GM18505 (cell line): ENCODE results near the gene RNF150.

Experiments
- ATAC-seq: cut with Tn5 transposase; IDR thresholded peaks from one replicate; pipeline ENCODE4 v1.9.1; 2021; ENCODE audit not compliant: unreplicated experiment
- POLR2A ChIP-seq: IDR thresholded peaks from 4 replicates; pipeline ENCODE4 v1.6.1; 2011; ENCODE audit warnings: borderline replicate concordance; ENCODE audit not compliant: insufficient read depth, insufficient read length; ENCODE audit errors: extremely low read depth

The RNF150 gene

DNA sequence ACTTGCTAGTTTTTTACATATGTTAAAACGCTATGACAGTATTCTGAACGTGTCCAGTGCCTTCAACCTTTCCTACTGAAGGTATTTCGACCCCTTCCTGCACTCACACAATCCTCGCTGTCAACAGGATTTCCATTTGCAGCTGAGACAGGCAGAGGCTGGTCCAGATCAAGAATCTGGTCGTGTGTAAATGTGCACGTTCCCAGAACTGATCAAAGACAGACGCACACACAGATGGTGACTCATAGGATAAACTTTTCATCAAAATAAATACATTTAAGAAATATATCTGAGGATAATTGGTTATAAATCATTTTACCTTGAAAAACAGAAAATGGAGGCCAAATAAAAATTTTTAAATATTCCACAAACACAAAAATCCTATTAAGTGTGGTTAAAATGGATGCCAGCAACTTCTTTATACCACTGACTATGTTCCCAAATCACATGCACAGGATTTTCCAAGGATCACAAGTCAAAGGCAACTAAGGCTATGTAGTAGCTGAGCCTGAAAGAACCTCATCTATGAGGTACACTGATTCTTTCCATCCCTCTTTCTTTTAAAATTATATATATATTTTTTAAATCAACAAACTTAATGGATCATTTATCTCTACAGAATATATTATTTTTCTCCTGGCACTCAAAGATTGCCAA, 85.9 kb downstream of the RNF150 start:
- ATAC-seq, result no peak

DNA sequence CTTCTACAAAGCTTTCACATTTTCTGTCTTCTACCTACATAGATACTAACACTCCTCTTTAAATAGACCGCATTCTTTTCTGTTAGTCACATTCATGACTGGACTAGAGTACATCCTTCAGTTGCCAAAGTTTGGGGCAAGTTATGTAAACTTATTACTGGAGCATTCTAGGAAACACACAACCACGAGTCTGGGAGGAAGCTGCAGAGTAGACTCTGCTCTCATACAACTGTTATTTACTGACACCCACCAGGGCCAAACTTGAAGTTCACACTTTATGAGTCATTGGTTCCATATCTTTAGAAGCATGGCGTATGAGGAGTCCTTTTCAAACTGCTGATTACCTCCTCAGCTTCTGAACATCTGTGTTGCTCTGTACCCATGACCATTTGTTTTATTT, 87.0 kb downstream of the RNF150 start:
- TF ChIP-seq POLR2A, result no peak
- no peak for ATAC-seq

More for the DNA sequence above, 85.9 kb downstream of the RNF150 start:
- no peak for TF ChIP-seq POLR2A

DNA sequence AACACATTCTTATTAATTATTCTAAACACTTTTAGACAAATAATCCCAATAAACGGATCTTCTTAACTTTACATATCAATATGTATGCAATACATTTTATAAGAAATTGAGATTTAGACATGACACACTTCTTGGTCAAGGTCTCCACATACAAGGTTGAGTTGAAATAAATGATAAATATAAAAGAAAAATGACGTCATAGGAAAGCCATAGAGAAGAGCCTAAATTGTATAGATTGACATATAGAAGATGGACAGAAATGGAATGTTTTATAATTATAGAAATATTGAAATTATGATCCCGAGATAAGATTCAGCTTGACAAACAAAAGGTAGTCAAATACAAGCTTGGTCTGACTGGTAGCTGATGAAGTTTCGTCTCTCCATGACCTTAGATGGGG, 87.4 kb downstream of the RNF150 start:
- no peak for TF ChIP-seq POLR2A
- ATAC-seq, result no peak

DNA sequence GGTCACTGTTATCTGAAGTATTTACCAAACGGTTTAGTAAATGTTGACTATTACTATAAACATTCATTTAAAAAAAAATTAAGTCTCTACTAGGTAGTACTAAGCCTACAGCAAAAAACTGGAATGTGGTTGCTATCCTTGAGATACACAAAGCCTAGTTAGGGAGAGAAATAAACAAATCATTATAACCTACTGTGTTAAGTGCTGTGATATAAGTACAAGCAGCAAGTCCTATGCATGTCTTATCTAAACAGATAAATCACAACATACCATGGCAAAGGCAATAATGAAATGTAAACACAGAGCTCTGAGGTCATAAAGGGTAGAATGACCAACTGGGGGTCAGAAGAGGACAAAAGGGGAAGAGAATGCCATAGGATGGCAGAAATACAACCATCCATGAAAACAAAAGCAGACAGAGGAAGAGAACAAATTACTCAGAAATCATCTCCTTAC, 92.2 kb downstream of the RNF150 start:
- no peak for TF ChIP-seq POLR2A
- no peak for ATAC-seq

DNA sequence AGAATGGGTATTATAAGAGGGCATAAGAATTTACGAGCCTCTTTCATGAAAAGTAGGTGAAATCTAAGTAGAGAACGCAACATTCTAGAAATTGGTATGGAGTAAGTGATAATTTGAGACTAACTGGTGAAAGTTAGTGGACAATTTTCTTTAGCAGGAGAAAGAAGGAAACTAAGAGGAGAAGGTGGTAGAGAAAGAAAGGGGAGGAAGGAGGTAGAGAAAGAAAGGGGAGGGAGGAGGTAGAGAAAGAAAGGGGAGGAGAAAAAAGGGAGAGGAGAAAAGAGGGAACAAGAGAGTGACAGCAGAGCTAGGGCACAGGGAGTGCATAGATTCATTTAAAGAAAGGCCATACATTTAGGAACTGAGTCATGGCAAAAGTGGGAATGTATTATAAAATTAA, 94.1 kb downstream of the RNF150 start:
- no peak for ATAC-seq
- TF ChIP-seq POLR2A, result no peak

DNA sequence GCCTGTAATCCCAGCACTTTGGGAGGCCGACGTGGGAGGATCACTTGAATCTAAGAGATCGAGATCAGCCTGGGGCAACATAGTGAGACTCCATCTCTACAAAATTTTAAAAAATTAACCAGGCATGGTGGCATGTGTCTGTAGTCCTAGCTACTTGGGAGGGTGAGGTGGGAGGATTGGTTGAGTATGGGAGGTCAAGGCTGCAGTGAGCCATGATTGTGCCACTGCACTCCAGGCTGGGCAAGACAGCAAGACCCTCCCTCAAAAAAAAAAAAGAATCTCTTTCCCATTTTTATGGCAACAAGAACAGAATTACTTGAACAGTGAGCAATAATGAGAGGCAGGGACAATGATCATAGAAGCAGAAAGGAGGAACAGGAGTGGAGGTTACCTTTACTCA, 94.8 kb downstream of the RNF150 start:
- ATAC-seq, result no peak

DNA sequence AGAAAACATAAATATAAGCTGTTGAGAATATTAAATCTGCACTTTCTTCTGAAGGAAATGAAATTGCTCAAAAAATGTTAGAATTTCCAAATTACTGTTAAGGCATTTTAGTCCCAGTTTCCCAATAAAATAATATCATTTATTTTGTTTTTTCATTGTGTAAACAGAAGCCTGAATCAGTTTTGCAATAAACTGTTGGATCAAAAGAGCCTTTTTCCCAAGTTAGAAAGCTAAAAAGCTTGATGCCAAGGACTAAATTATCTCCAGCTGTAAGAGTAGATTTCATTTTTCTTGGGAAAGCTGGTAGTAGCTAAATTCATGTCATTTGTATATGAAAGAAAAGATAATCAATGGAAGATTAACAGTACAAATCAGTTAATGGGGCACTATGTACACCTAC, 95.8 kb downstream of the RNF150 start:
- TF ChIP-seq POLR2A, result no peak
- ATAC-seq, result no peak

More for the DNA sequence above, 94.8 kb downstream of the RNF150 start:
- TF ChIP-seq POLR2A, result no peak

DNA sequence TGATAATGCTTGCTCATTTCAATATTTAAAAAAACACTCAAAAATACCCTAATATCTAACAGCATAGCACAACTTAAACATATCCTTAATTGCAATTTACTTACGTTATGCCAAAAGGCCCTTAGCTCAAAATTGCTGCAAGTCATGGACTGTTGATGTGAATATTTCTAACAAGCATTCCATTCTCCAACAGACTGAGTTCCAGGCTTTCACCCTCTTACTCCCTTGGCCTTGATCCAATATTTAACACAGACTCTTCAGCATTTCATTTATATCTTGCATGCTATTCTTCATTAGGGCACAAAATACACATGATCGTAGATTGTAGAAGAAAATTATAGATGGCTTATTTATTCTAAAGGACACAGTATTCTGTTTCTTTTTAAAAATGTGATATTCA, 96.5 kb downstream of the RNF150 start:
- no peak for ATAC-seq
- TF ChIP-seq POLR2A, result no peak

DNA sequence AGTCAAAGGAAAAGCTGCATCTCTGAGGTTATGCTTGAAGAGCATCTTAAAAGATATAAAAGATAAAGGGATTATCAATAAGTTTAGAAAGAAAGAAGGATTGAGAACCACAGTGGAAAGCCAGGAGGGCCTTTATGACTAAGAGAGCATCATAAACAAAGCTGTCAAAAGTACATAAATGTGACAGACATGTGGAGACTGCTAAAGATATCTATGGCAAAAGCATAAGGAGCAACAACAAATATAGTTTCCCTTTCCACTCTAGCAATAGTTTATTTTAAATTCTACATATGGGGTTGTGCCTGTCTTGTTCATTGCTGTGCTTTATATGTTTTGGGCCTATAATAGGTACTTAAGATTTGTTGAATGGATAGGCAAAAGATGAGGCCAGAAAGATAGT, 97.3 kb downstream of the RNF150 start:
- TF ChIP-seq POLR2A, result no peak
- ATAC-seq, result no peak

DNA sequence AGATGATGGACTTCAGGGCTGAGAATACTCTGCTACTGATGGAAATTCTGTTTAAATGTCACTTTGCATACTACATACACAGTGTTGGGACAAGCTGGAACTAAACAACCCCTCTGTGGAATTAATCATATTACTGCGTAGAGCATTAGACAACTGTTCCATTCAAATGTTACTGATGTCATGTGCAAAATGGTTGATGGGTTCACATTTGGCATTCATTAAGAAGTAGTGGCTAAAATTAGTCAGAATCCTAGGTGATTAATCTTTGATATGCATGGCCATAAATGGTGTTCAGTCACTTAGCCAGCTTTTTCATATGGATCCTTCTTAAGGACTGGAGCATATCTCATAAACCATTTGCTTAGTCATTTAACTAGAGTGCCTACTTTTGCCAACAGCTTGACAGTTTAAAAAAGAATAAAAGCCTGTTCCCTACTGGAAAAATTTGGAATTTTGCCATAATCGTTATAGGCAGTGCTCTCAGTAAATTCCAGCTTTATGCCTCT, 105.2 kb downstream of the RNF150 start:
- TF ChIP-seq POLR2A, result no peak
- ATAC-seq, result no peak

DNA sequence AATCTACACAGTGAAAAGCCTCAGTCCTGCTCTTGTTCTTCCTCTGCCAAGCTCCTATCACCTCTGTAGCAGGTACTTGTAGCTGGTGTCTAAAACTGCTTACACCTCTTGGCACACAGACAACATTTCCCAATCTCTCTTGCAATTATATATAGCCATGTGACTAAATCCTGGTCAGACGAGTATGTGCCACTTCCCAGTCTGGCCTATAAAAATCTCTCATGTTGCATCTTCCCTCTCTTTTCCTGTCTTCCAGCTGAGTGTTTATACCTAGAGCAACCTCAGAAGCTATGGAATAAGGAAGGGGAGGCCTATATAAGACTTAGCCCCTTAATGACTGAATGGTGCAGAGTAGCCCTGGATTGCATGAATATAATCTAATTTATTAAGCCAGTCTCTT, 105.8 kb downstream of the RNF150 start:
- TF ChIP-seq POLR2A, result no peak
- ATAC-seq, result no peak

DNA sequence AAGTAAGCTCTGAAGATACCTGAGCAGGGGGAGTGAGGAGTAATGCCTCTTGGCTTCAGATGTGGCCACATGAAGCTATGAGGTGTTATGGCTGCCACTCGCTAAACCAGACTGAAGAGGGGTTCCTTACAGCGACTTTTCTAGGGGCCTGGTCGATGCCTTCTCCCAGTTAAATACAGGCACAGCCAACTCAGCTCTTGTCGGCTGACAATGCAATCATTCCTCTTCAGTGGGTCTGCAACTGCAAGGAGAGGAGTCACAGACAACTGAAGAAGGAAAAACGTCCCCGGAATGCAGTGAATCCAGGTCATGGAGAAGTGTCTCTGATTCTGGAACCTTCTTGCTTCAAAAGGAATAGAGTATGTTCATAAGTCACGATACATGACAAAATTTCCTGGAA, 106.4 kb downstream of the RNF150 start:
- no peak for TF ChIP-seq POLR2A
- no peak for ATAC-seq

DNA sequence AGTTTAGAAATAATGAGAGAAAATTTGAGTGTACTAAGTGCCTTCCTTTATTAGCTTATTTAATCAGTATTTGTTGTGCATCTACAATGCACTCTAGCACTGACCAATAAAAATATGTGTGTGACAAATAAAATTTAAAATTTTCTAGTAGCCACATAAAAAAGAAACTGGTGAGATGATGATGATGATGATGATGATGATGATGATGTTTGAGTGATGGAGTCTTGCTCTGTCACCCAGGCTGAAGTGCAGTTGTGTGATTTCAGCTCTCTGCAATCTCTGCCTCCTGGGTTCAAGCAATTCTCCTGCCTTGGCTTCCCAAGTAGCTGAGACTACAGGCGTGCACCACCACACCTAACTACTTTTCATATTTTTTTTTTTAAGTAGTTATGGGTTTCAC, 110.2 kb downstream of the RNF150 start:
- ATAC-seq, result no peak
- TF ChIP-seq POLR2A, result no peak

DNA sequence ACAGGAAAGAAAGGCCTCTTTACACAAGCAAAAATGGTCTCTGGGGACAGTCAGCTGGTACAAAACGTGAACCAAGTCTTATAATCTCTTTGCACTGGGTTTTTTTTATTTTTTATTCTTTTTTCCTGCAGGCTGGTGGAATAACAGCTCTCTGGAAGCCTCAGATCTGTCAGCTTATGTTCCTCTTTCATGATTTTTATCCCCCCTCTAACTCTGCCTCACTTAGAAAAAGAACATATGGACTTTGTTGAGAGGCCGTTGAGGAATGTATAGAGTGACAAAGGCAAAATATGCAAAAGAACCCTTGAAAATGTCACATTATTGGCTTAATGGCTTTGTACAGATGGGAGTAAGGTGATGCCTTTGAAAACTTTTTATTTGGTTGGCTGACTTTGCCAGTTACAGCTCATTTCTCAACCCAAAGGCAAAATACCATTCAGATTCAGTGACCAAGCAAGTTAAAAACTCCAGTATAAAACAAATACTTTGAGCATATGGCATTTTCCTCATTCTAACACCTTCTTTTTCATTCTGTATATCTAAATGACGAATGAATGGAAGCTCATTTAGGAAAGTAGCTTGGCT, 111.1 kb downstream of the RNF150 start:
- no peak for TF ChIP-seq POLR2A
- no peak for ATAC-seq
